ENCODE data around the gene UXS1.

UXS1 gene

GRCh38 chr2:106187273-106187891 is 6.7 kb downstream of the UXS1 start:
- no peak for DNase-seq (ENCODE audit: low read depth)
- H3K4me3 ChIP-seq (ENCODE audit: low read length) = no peak overlapping the region
- TF ChIP-seq CTCF (conservative IDR thresholded peaks at IDR 0.05; ENCODE audit: low read length) = no peak

- TF ChIP-seq CTCF (conservative IDR thresholded peaks at IDR 0.05; ENCODE audit: low read length) = no peak
- no peak for DNase-seq (ENCODE audit: low read depth)
- H3K4me3 ChIP-seq (ENCODE audit: low read length) = no peak overlapping the region
These were observed 8.5 kb downstream of the UXS1 start for GRCh38 chr2:106185475-106186184.

GRCh38 chr2:106184857-106185256 is 9.2 kb downstream of the UXS1 start:
- TF ChIP-seq CTCF (conservative IDR thresholded peaks at IDR 0.05; ENCODE audit: low read length) = no peak

GRCh38 chr2:106184394-106184793 is 9.7 kb downstream of the UXS1 start:
- no peak overlapping the region for H3K4me3 ChIP-seq (ENCODE audit: low read length)
- DNase-seq (ENCODE audit: low read depth) = no peak
- TF ChIP-seq CTCF (conservative IDR thresholded peaks at IDR 0.05; ENCODE audit: low read length) = no peak

More at GRCh38 chr2:106184857-106185256, 9.2 kb downstream of the UXS1 start:
- no peak for DNase-seq (ENCODE audit: low read depth)
- H3K4me3 ChIP-seq (ENCODE audit: low read length) = no peak overlapping the region

- no peak for TF ChIP-seq CTCF (conservative IDR thresholded peaks at IDR 0.05; ENCODE audit: low read length)
- no peak for DNase-seq (ENCODE audit: low read depth)
- no peak overlapping the region for H3K4me3 ChIP-seq (ENCODE audit: low read length)
These were observed 10.9 kb downstream of the UXS1 start for GRCh38 chr2:106183101-106183696.

GRCh38 chr2:106181064-106181463 is 13.0 kb downstream of the UXS1 start:
- no peak for DNase-seq (ENCODE audit: low read depth)
- no peak for TF ChIP-seq CTCF (conservative IDR thresholded peaks at IDR 0.05; ENCODE audit: low read length)
- H3K4me3 ChIP-seq (ENCODE audit: low read length) = no peak overlapping the region

GRCh38 chr2:106180602-106181001 is 13.5 kb downstream of the UXS1 start:
- H3K4me3 ChIP-seq (ENCODE audit: low read length) = no peak overlapping the region
- no peak for TF ChIP-seq CTCF (conservative IDR thresholded peaks at IDR 0.05; ENCODE audit: low read length)
- no peak for DNase-seq (ENCODE audit: low read depth)
